ENCODE results near the gene DUSP5.

DNA sequence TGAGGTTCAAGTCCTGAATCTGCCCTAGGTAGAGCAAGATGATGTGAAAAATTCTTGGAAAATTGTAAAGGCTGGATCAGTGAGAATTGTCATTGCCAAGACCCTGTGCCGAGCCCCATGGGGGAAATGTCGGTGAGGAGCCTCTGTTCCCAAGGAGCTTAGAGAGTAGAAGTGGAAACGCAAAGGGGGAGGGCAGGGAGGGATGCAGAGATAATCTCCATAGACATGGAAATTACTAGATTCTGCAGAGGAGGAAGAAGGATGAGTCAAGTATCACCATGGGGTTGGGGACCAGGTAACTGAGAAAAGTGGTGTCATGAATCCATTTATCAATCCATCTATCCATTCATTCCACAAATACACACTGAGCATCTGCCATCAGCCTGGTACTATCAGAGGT, 26.0 kb downstream of the DUSP5 start:
- TF ChIP-seq, protein P1, sequence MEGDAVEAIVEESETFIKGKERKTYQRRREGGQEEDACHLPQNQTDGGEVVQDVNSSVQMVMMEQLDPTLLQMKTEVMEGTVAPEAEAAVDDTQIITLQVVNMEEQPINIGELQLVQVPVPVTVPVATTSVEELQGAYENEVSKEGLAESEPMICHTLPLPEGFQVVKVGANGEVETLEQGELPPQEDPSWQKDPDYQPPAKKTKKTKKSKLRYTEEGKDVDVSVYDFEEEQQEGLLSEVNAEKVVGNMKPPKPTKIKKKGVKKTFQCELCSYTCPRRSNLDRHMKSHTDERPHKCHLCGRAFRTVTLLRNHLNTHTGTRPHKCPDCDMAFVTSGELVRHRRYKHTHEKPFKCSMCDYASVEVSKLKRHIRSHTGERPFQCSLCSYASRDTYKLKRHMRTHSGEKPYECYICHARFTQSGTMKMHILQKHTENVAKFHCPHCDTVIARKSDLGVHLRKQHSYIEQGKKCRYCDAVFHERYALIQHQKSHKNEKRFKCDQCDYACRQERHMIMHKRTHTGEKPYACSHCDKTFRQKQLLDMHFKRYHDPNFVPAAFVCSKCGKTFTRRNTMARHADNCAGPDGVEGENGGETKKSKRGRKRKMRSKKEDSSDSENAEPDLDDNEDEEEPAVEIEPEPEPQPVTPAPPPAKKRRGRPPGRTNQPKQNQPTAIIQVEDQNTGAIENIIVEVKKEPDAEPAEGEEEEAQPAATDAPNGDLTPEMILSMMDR (IDR thresholded peaks at IDR 0.05) = no peak
- TF ChIP-seq ZFX (IDR thresholded peaks at IDR 0.05; ENCODE audit: borderline replicate concordance) = no peak

All from 22Rv1 (cell line).